IMR-90 (cell line): ENCODE measurements around the gene ABCA8. TPM values are rescaled to one million over a fixed set of nuclear protein-coding genes. Genes with fewer than 3 reads are reported as not detected.

ENCODE experiments used
- ATAC-seq: fragments of 200-7000 bp; cut with Tn5 transposase; 2 replicates; pipeline ENCODE4 v1.9.1; 2020; ENCODE audit warnings: low read depth, mild to moderate bottlenecking, moderate library complexity
- BruUV-seq: library from RNA; stranded (reverse); fragments of 400-500 nt; replicated peaks from 2 replicates; lab custom pipeline; 2021; lab: Mats Ljungman, UMichigan
- CTCF ChIA-PET: fragments of 300-600 bp; formaldehyde crosslinking; extraction: SDS; loops from one replicate; lab custom pipeline; 2021; ENCODE audit warnings: antibody characterized with exemption; lab: Yijun Ruan, JAX
- POLR2A ChIA-PET: fragments of 300-600 bp; sonication (Branson Sonifier 250); formaldehyde crosslinking; loops from one replicate; lab custom pipeline; 2022; ENCODE audit warnings: antibody characterized with exemption; ENCODE audit not compliant: unreplicated experiment; lab: Charles Lee
- DNase-seq: peaks from one replicate; pipeline ENCODE4 v3.0.0; 2013
- H2AFZ ChIP-seq: replicated peaks from 2 replicates; pipeline ENCODE3; 2013; ENCODE audit warnings: low read length, mild to moderate bottlenecking; ENCODE audit not compliant: poor library complexity
- H2AK5ac ChIP-seq: 2 replicates; pipeline ENCODE4 v1.6.1; 2013; ENCODE audit warnings: low read depth, low read length, inconsistent platforms
- H2AK9ac ChIP-seq: replicated peaks from 2 replicates; pipeline ENCODE3; 2013; ENCODE audit warnings: mild to moderate bottlenecking, low read depth, low read length, moderate library complexity; ENCODE audit not compliant: poor library complexity
- H2BK120ac ChIP-seq: 2 replicates; pipeline ENCODE4 v1.6.1; 2013; ENCODE audit warnings: low read depth, low read length, inconsistent platforms
- H2BK15ac ChIP-seq: 3 replicates; pipeline ENCODE4 v1.6.1; 2013; ENCODE audit warnings: low read depth, low read length, inconsistent platforms
- H2BK20ac ChIP-seq: 2 replicates; pipeline ENCODE4 v1.6.1; 2013; ENCODE audit warnings: low read depth, mild to moderate bottlenecking, inconsistent platforms, low read length, moderate library complexity
- H2BK5ac ChIP-seq: 2 replicates; pipeline ENCODE4 v1.6.1; 2013; ENCODE audit warnings: mild to moderate bottlenecking, low read depth, low read length, inconsistent platforms; ENCODE audit not compliant: poor library complexity, severe bottlenecking
- H3K14ac ChIP-seq: replicated peaks from 2 replicates; pipeline ENCODE4 v1.6.1; 2013; ENCODE audit warnings: low read depth, low read length, inconsistent platforms
- H3K18ac ChIP-seq: 2 replicates; pipeline ENCODE4 v1.6.1; 2013; ENCODE audit warnings: low read depth, low read length, control low read depth
- H3K23ac ChIP-seq: 2 replicates; pipeline ENCODE4 v1.6.1; 2013; ENCODE audit warnings: low read depth, low read length, inconsistent platforms
- H3K27ac ChIP-seq: 2 replicates; pipeline ENCODE4 v1.5.1; 2013; ENCODE audit warnings: mild to moderate bottlenecking, control low read depth, low read length; ENCODE audit not compliant: insufficient read depth
- H3K27me3 ChIP-seq: 2 replicates; pipeline ENCODE4 v1.6.1; 2013; ENCODE audit warnings: low read length; ENCODE audit not compliant: control insufficient read depth, insufficient read depth
- H3K36me3 ChIP-seq: 2 replicates; pipeline ENCODE4 v1.6.1; 2013; ENCODE audit warnings: low read length, mixed read lengths; ENCODE audit not compliant: control insufficient read depth, insufficient read depth
- H3K4ac ChIP-seq: 2 replicates; pipeline ENCODE4 v1.6.1; 2013; ENCODE audit warnings: low read depth, low read length, inconsistent platforms
- H3K4me1 ChIP-seq: 2 replicates; pipeline ENCODE4 v1.6.1; 2013; ENCODE audit warnings: low read length, mixed read lengths; ENCODE audit not compliant: control insufficient read depth, insufficient read depth
- H3K4me2 ChIP-seq: 2 replicates; pipeline ENCODE4 v1.6.1; 2013; ENCODE audit warnings: low read depth, mild to moderate bottlenecking, control low read depth, low read length, moderate library complexity
- H3K4me3 ChIP-seq: 2 replicates; pipeline ENCODE4 v1.5.1; 2013; ENCODE audit warnings: low read depth, mild to moderate bottlenecking, control low read depth, low read length, moderate library complexity; ENCODE audit not compliant: insufficient read depth
- H3K56ac ChIP-seq: 2 replicates; pipeline ENCODE4 v1.6.1; 2013; ENCODE audit warnings: low read length, inconsistent platforms; ENCODE audit not compliant: insufficient read depth; ENCODE audit errors: extremely low read depth
- H3K79me1 ChIP-seq, 2 experiments: 2 replicates each; pipeline ENCODE4 v1.6.1; 2013; ENCODE audit warnings: low read length in 2 of 2, inconsistent platforms in 1 of 2, low read depth in 1 of 2
- H3K9ac ChIP-seq: 2 replicates; pipeline ENCODE4 v1.6.1; 2013; ENCODE audit warnings: low read depth, low read length, control low read depth
- H3K9me1 ChIP-seq: 2 replicates; pipeline ENCODE4 v1.6.1; 2013; ENCODE audit warnings: low read length, inconsistent platforms; ENCODE audit not compliant: insufficient read depth
- H3K9me3 ChIP-seq: 2 replicates; pipeline ENCODE4 v1.6.1; 2013; ENCODE audit warnings: low read length; ENCODE audit not compliant: control insufficient read depth, insufficient read depth
- H4K20me1 ChIP-seq: 2 replicates; pipeline ENCODE4 v1.6.1; 2013; ENCODE audit warnings: low read length, inconsistent platforms; ENCODE audit not compliant: insufficient read depth
- H4K5ac ChIP-seq: 2 replicates; pipeline ENCODE4 v1.6.1; 2013; ENCODE audit warnings: mild to moderate bottlenecking, low read depth, low read length, control low read depth
- H4K8ac ChIP-seq, 2 experiments: 2 replicates each; pipeline ENCODE4 v1.6.1; 2013; ENCODE audit warnings: low read depth in 2 of 2, low read length in 2 of 2, control low read depth in 1 of 2, inconsistent platforms in 1 of 2
- H4K91ac ChIP-seq: 2 replicates; pipeline ENCODE4 v1.6.1; 2013; ENCODE audit warnings: low read depth, low read length, inconsistent platforms; ENCODE audit not compliant: insufficient read depth
- BHLHE40 ChIP-seq: fragments of 150-350 bp; IDR thresholded peaks from 2 replicates; pipeline ENCODE4 v1.6.1; 2016; ENCODE audit warnings: mild to moderate bottlenecking, low read depth, low read length
- CEBPB ChIP-seq: IDR thresholded peaks from 2 replicates; pipeline ENCODE4 v1.6.1; 2012; ENCODE audit warnings: low read depth, low read length, improper control_type of control experiment
- ELK1 ChIP-seq: fragments of 150-350 bp; IDR thresholded peaks from 2 replicates; pipeline ENCODE4 v1.6.1; 2016; ENCODE audit warnings: low read depth, mild to moderate bottlenecking, low read length, moderate library complexity, borderline replicate concordance
- MAFK ChIP-seq: IDR thresholded peaks from 2 replicates; pipeline ENCODE4 v1.6.1; 2012; ENCODE audit warnings: low read depth, low read length, improper control_type of control experiment
- POLR2A ChIP-seq: IDR thresholded peaks from 2 replicates; pipeline ENCODE4 v1.6.1; 2012; ENCODE audit warnings: mild to moderate bottlenecking, low read depth, low read length
- RCOR1 ChIP-seq: IDR thresholded peaks from 2 replicates; pipeline ENCODE4 v1.6.1; 2012; ENCODE audit warnings: mild to moderate bottlenecking, low read length, improper control_type of control experiment; ENCODE audit not compliant: insufficient replicate concordance
- RFX5 ChIP-seq: IDR thresholded peaks from 2 replicates; pipeline ENCODE4 v1.8.0; 2012; ENCODE audit warnings: low read depth, mild to moderate bottlenecking, low read length, moderate library complexity
- SMC3 ChIP-seq: fragments of 150-350 bp; IDR thresholded peaks from 2 replicates; pipeline ENCODE4 v1.6.1; 2016; ENCODE audit warnings: low read depth, mild to moderate bottlenecking, antibody characterized with exemption, low read length, moderate library complexity
- WGBS, 2 experiments: methylation state at CpG; one replicate each; pipeline versions ENCODE4 v1.1.5 to v1.1.7; 2013; ENCODE audit warnings: missing lambda C conversion rate in 2 of 2; ENCODE audit not compliant: insufficient read length in 1 of 2; ENCODE audit errors: extremely low coverage in 2 of 2; 5-methylcytosine and 5-hydroxymethylcytosine counted together
- dilution Hi-C: fragments of 300-500 bp; cut with HindIII; formaldehyde crosslinking; loops from one replicate; pipeline ENCODE4 v1.14.3; 2018; ENCODE audit warnings: low sequenced_read_pairs; ENCODE audit not compliant: unreplicated experiment
- in situ Hi-C: fragments of 300-500 bp; cut with MboI; formaldehyde crosslinking; loops from 3 replicates; pipeline ENCODE4 v1.14.3; 2019; ENCODE audit warnings: low sequenced_read_pairs, inconsistent platforms, mixed read lengths
- intact Hi-C: fragments of 100-400 bp; cut with micrococcal nuclease; formaldehyde crosslinking; loops from 2 replicates; pipeline ENCODE4 v1.10.0; 2022
- polyA plus RNA-seq, 3 experiments: library from polyadenylated mRNA; depleted of rRNA; stranded (reverse); fragments of >200 nt; gene quantifications; 2 replicates each; pipeline ENCODE4 v1.2.3, GENCODE V29; 2012; ENCODE audit warnings: low replicate concordance in 1 of 3
- total RNA-seq: library from RNA; depleted of rRNA; stranded (reverse); fragments of >200 nt; gene quantifications from 2 replicates; pipeline ENCODE4 v1.2.3, GENCODE V29; 2012

ABCA8 gene
- total and polyA plus RNA-seq, 2 of the 4 experiments (the other 2 are of a cell fraction): 1.8 TPM

- no TSS peak for BruUV-seq
- Histone ChIP-seq H4K5ac (no peak overlapping the region), H3K4ac (no peak overlapping the region), H3K14ac (no peak overlapping the region), H3K36me3 (no peaks in the 10 kb centered on the region), H3K4me2 (no peak overlapping the region), H3K9me3 (no peaks in the 10 kb centered on the region), H2BK15ac (no peak overlapping the region), H3K18ac (no peak overlapping the region), H2BK120ac (no peak overlapping the region), H2AFZ (no peak overlapping the region), H4K20me1 (no peaks in the 10 kb centered on the region), H3K4me1 (no peaks in the 10 kb centered on the region), H3K23ac (no peak overlapping the region), H3K79me1 (no peaks in the 10 kb centered on the region), H3K27ac (no peak overlapping the region), H2BK20ac (no peak overlapping the region), H3K4me3 (no peak overlapping the region), H2BK5ac (no peak overlapping the region), H4K8ac (no peak overlapping the region), H3K9ac (no peak overlapping the region), H2AK9ac (no peak overlapping the region), H3K27me3 (no peaks in the 10 kb centered on the region), H3K56ac (no peak overlapping the region), H2AK5ac (no peak overlapping the region), H3K9me1 (no peaks in the 10 kb centered on the region), H4K91ac (no peak overlapping the region)
- CTCF ChIA-PET: no interaction called here
- in situ Hi-C loops: no loop called here
- POLR2A ChIA-PET: no interaction called here
- ATAC-seq (no peak), DNase-seq (no peak)
- dilution Hi-C loops: no loop called here
- intact Hi-C loops: no loop called here
- no CpG with 5 or more reads among the region's 2 CpGs for WGBS, 2 experiments
- TF ChIP-seq POLR2A: no peak
- no peak for TF ChIP-seq ELK1
- TF ChIP-seq RCOR1: no peak
- TF ChIP-seq SMC3: no peak
- no peak for TF ChIP-seq CEBPB
- TF ChIP-seq RFX5: no peak
- no peak for TF ChIP-seq BHLHE40
- TF ChIP-seq MAFK: no peak
Observed at GRCh38 chr17:68860941-68861340, 94.3 kb downstream of the ABCA8 start.
